ENCODE results near the gene ATP2B2. TPM values are rescaled to one million over a fixed set of nuclear protein-coding genes. Genes with fewer than 3 reads are reported as not detected.

Gene ATP2B2
- total and polyA plus RNA-seq, 10 of the 15 experiments (the other 5 are each of a cell fraction or from before 2014, with no cell fraction given) = 0.04 TPM; not detected in 9

DNA sequence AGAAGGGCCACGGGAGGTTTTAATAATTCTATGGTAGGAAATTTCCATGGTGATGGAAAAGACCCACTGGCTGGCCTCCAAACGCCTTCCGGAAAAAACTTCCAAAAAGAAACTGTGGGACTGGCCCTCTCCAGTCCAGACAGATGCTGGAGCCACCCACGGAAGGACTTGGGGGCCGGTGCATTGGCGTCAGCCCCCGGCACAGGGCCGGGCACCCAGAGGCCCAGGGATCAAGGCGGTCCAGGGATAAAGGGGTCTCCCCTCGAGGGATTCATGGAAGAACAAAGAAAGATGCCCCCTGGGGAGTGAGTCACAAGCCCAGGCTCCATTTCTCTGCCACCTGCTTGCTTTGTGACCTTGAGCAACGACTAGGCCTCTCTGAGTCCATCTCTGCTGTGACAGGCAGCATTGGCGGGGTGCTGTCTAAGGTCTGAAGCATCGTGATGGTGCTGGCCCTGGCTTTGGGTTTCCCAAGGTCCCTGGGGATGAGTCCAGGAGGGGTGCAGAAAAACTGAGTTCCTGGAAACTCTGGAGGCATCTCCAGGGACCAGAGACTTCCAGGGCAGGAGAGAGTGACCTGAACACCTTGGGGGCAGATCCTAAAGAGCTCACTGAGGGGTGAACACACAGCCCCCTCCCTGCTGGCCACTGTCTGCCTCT lies 21.6 kb downstream of the ATP2B2 start:
- FAIRE-seq (no peak), DNase-seq (ENCODE audit: low read depth, low spot score) (no peak), ATAC-seq (no peak)
- Histone ChIP-seq H3K4me2 (ENCODE audit: control insufficient read depth, insufficient read depth) (no peak overlapping the region), H3K27me3 (replicated peaks in 1 of 2; ENCODE audit: control insufficient read depth in 2 of 2, insufficient read depth in 2 of 2, low read length in 1 of 2) (no peaks in the 10 kb centered on the region; a peak in 1 of 4 replicates), H3K9ac (ENCODE audit: control insufficient read depth, insufficient read depth, low read length) (no peak overlapping the region), H3K27ac (ENCODE audit: control insufficient read depth, insufficient read depth) (no peak overlapping the region), H3K9me3 (replicated peaks; ENCODE audit: control insufficient read depth, insufficient read depth, low read length) (no peaks in the 10 kb centered on the region), H3K36me3 (ENCODE audit: control insufficient read depth in 2 of 2, insufficient read depth in 2 of 2, low read length in 1 of 2) (no peaks in the 10 kb centered on the region), H3K79me2 (ENCODE audit: control insufficient read depth, insufficient read depth, low read length) (no peaks in the 10 kb centered on the region), H3K4me1 (ENCODE audit: control insufficient read depth, insufficient read depth, low read length) (no peaks in the 10 kb centered on the region), H2AFZ (ENCODE audit: control insufficient read depth, low read depth, low read length) (no peak overlapping the region), H4K20me1 (ENCODE audit: control insufficient read depth, insufficient read depth) (no peaks in the 10 kb centered on the region), H3K4me3 (no peak overlapping the region)
- 28% methylated on average over 11 of the region's 13 CpGs for WGBS (ENCODE audit: insufficient coverage, insufficient replicate concordance, low lambda C conversion rate, missing lambda C conversion rate)
- ChIA-PET RAD21 (ENCODE audit: unreplicated experiment) (no interaction called here), POLR2A (no interaction called here), CTCF (no interaction called here), SMC1A (ENCODE audit: uncharacterized antibody, unreplicated experiment) (no interaction called here)
- TF ChIP-seq ZSCAN29 (IDR thresholded peaks at IDR 0.05) = no peak
- BruUV-seq (replicated peaks) = no TSS peak
- intact Hi-C loops (cut with micrococcal nuclease; ENCODE audit: unreplicated experiment) (no loop called here), in situ Hi-C loops (cut with MboI) (no loop called here)

GRCh38 chr3:10483364-10483675 lies 22.1 kb downstream of the ATP2B2 start:
- Histone ChIP-seq H3K4me2 (ENCODE audit: control insufficient read depth, insufficient read depth) (no peak overlapping the region), H4K20me1 (ENCODE audit: control insufficient read depth, insufficient read depth) (no peaks in the 10 kb centered on the region), H3K4me3 (no peak overlapping the region), H3K27me3 (replicated peaks in 1 of 2; ENCODE audit: control insufficient read depth in 2 of 2, insufficient read depth in 2 of 2, low read length in 1 of 2) (no peaks in the 10 kb centered on the region; a peak in 1 of 4 replicates), H2AFZ (ENCODE audit: control insufficient read depth, low read depth, low read length) (no peak overlapping the region), H3K9ac (ENCODE audit: control insufficient read depth, insufficient read depth, low read length) (no peak overlapping the region), H3K9me3 (replicated peaks; ENCODE audit: control insufficient read depth, insufficient read depth, low read length) (no peaks in the 10 kb centered on the region; the same call in 2 of the 3 replicates), H3K27ac (ENCODE audit: control insufficient read depth, insufficient read depth) (no peak overlapping the region), H3K4me1 (ENCODE audit: control insufficient read depth, insufficient read depth, low read length) (no peaks in the 10 kb centered on the region), H3K36me3 (ENCODE audit: control insufficient read depth in 2 of 2, insufficient read depth in 2 of 2, low read length in 1 of 2) (no peaks in the 10 kb centered on the region), H3K79me2 (ENCODE audit: control insufficient read depth, insufficient read depth, low read length) (no peaks in the 10 kb centered on the region)
- intact Hi-C loops (cut with micrococcal nuclease; ENCODE audit: unreplicated experiment) (no loop called here), in situ Hi-C loops (cut with MboI) (no loop called here)
- TF ChIP-seq NR2C1 (IDR thresholded peaks at IDR 0.05) = no peak
- no peak for TF ChIP-seq BACH1 (IDR thresholded peaks at IDR 0.05; ENCODE audit: borderline replicate concordance)
- TF ChIP-seq RB1 (IDR thresholded peaks at IDR 0.05; ENCODE audit: borderline replicate concordance) = no peak
- TF ChIP-seq ELK1 (IDR thresholded peaks at IDR 0.05; ENCODE audit: low read depth, low read length) = no peak
- TF ChIP-seq LARP7 (IDR thresholded peaks at IDR 0.05) = no peak
- TF ChIP-seq GABPA (IDR thresholded peaks at IDR 0.05; ENCODE audit: low read depth) = no peak
- no peak for TF ChIP-seq NR2C2 (IDR thresholded peaks at IDR 0.05; ENCODE audit: borderline replicate concordance, control insufficient read depth, insufficient read length, low read depth)
- no peak for TF ChIP-seq EP300 (IDR thresholded peaks at IDR 0.05; ENCODE audit: borderline replicate concordance in 1 of 2, control insufficient read depth in 1 of 2, low read depth in 2 of 2, low read length in 2 of 2)
- no peak for TF ChIP-seq CBX5 (IDR thresholded peaks at IDR 0.05; ENCODE audit: low read depth)
- no peak for TF ChIP-seq PAX5 (IDR thresholded peaks at IDR 0.05; ENCODE audit: borderline replicate concordance, low read depth, low read length)
- TF ChIP-seq MYB (IDR thresholded peaks at IDR 0.05; ENCODE audit: borderline replicate concordance, low read depth, low read length) = no peak
- TF ChIP-seq IKZF1 (conservative IDR thresholded peaks at IDR 0.05) = no peak
- no peak for TF ChIP-seq RBBP5 (conservative IDR thresholded peaks at IDR 0.05)
- TF ChIP-seq CHD1 (IDR thresholded peaks at IDR 0.05; ENCODE audit: low read depth, low read length) = no peak
- no peak for TF ChIP-seq CHD4 (IDR thresholded peaks at IDR 0.05)
- TF ChIP-seq RCOR1 (conservative IDR thresholded peaks at IDR 0.05; ENCODE audit: low read depth, low read length) = no peak
- TF ChIP-seq HDAC6 (IDR thresholded peaks at IDR 0.05; ENCODE audit: unreplicated experiment) = no peak
- no peak for TF ChIP-seq WRNIP1 (IDR thresholded peaks at IDR 0.05; ENCODE audit: borderline replicate concordance, low read depth, low read length)
- TF ChIP-seq MTA3 (IDR thresholded peaks at IDR 0.05; ENCODE audit: borderline replicate concordance, low read length) = no peak
- no TSS peak for BruUV-seq (replicated peaks)
- RAD21 ChIA-PET (ENCODE audit: unreplicated experiment) = no interaction called here
- no peak for DNase-seq (ENCODE audit: low read depth, low spot score)
- POLR2A ChIA-PET = no interaction called here
- SMC1A ChIA-PET (ENCODE audit: uncharacterized antibody, unreplicated experiment) = no interaction called here
- WGBS (ENCODE audit: insufficient coverage, insufficient replicate concordance, low lambda C conversion rate, missing lambda C conversion rate) = 23% methylated on average over 4 of the region's 4 CpGs
- CTCF ChIA-PET = no interaction called here
- FAIRE-seq = no peak
- no peak for ATAC-seq
